AG08395 (cell line): ENCODE results near the gene METRNL.
"Not testable (repeated sequence)": the region's sequence is repeated elsewhere in the genome, so short reads cannot be mapped to it uniquely, and the experiment has no call there.

Experiments
- DNase-seq: peaks from one replicate; pipeline ENCODE4 v3.0.0; 2012; ENCODE audit warnings: mixed read lengths, low spot score

Gene METRNL

GRCh38 chr17:83123896-83124801 is 44.7 kb downstream of the METRNL start:
- no peak for DNase-seq

GRCh38 chr17:83124871-83125514 is 45.6 kb downstream of the METRNL start:
- no peak for DNase-seq

- peak; percentile 88 for DNase-seq
Measured at GRCh38 chr17:83125515-83126274, 46.3 kb downstream of the METRNL start.

- no peak for DNase-seq
Measured at GRCh38 chr17:83126275-83126811, 46.9 kb downstream of the METRNL start.

DNA sequence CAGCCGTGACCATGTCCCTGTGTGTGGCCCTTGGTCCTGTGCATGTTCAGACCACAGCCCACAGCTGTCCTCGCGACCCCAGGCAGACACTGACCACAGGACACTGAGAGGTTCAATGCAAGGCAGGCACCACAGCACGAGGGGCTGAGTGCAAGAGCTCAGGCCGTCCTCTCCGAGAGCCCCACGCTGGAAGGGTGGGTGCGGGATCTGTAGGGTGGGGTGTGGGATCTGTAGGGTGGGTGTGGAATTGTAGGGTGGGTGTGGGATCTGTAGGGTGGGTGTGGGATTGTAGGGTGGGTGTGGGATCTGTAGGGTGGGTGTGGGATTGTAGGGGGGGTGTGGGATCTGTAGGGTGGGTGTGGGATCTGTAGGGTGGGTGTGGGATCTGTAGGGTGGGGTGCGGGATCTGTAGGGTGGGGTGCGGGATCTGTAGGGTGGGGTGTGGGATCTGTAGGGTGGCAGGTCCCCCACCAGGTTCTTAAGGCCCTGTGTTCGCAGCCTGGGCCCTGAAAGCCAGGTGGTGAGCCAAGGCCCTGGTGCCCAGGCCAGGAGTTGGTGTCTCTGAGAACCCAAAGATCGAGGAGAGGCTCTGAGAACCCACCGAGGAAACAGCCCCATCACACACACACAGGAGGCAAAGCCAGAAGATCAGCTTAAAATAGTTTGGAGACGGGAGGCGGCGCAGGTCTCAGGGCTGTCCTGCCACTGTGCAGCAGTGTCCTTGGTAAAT is 48.2 kb downstream of the METRNL start:
- DNase-seq = no peak

- no peak for DNase-seq
Measured at GRCh38 chr17:83128306-83129240, 49.2 kb downstream of the METRNL start.

DNA sequence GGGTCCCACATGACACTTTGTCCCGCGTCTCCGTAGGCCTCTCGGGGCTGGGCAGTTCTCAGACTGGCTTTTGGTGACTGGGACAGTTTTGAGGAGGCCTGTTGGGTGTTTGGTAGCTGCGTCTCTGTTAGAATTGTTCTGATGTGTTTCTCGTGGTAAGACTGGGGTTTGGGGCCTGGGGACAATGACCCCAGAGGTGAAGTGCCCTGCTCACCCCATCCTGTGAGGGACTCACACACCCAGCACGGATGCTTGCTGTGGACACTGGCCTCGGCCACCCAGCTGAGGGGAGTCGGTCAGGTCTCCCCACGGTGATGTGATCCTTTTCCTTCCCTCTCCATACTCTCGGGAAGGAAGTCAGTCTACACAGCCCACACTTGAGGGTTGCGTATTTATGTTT is 50.3 kb downstream of the METRNL start:
- DNase-seq = no peak

DNA sequence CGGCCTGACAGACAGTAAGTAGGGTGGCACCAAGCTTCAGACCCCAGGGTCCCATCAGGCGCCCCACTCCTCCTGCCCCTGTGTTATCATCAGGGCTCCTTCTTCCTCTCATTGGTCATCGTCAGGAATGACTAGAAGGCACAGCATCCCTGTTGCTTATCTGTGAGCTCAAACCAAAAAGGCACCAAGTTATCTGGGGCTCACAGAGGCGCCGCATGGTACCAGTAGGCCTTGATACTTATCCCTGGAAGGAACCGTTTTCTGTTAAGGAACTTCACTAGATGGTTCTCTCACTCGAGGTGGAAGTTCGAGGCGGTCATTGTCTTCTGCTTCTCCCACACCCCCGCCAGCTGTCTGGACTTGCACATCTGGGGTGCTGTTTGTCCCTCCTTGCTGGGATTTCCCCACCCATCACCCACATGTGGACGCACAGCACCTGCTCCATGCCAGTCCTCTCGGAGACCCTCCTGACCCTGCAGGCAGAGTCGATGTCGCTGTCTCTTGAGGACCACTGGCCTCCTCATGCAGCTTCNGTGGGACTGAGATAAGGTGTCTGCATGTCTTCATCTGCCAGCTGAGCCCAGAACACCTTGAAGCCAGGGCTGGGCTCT is 52.1 kb downstream of the METRNL start:
- DNase-seq = no peak

- no peak for DNase-seq
Measured at GRCh38 chr17:83132251-83133081, 53.1 kb downstream of the METRNL start.

DNA sequence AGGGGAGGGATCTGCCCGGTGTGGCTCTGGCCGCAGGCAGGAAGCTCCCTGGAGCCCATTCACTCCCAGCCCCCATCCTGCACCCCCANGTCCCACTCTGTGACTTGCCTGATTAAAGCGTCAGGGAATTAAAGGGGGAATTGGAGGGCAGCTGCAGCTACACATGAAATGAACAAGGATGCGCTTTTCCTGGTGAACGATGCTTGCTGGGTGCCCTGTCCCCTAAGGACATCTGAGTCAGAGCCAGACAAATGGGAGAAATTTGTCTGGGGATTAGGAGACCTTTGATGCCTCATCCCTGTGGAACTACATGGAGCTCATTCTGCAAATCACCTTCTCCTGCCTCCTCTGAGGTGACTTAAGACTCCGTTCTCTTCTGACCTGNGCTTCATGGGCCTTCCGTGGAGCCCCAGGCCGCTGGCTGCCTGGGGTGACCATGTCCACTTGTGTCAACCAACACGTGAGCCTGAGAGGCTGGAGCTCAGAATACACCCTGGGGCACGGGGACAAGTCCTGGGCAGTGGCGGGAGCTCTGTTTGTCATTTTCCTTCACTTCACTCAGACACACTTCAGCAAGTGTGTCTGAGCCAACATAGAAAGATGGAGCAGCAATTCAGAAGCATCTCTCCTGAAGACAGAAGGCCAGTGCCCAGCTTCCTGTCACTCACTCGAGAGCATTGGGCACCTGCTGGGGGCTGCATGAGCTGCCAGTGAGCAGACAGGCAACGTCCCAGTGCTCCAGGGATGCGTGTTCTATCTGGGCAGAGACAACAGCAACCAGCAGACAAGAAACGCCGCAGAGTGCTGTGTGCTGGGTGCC is 54.1 kb downstream of the METRNL start:
- no peak for DNase-seq

DNA sequence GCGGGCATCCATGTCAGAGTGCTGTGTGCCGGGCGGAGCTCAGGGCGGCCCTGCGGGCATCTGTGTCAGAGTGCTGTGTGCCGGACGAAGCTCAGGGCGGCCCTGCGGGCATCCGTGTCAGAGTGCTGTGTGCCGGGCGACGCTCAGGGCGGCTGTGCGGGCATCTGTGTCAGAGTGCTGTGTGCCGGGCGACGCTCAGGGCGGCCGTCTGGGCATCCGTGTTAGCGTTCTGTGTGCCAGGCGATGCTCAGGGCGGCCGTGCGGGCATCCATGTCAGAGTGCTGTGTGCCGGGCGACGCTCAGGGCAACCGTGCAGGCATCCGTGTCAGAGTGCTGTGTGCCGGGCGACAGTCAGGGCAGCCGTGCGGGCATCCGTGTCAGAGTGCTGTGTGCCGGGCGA is 55.0 kb downstream of the METRNL start:
- not testable (repeated sequence) for DNase-seq

DNA sequence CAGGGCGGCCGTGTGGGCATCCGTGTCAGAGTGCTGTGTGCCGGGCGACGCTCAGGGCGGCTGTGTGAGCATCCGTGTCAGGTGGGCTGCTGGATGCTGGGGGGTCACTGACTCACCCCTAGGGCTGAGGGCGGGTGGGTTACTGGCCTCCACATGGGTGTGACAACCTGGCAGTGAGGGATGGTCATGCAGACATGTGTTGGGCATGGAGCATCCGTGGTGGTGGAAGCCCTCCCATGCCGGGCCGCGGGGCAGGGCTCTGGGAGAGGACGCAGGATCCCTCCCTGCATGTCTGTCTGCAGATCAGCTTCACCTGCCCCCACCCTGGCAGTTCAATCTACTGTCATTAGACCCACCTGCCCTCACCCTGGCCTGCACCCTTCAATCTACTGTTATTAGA is 56.3 kb downstream of the METRNL start:
- DNase-seq = no peak

DNA sequence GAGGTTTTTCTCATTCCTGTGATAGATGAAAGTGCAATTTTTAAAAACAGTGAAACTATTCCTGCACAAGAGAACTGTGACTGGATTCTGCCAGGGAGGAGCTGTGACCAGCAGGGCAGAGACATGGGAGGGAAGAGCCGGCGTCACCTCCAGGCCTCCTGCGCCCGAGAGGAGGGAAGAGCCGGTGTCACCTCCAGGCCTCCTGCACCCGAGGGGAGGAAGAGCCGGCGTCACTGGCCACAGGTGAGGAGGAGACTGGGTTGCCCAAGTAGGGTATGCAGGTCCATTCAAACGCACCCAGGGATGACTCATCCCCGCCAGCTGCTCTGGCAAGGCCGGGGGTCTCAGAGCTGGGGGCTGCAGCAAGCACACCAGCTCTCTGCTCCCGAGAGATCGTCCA is 56.7 kb downstream of the METRNL start:
- DNase-seq = no peak

- no peak for DNase-seq
Measured at GRCh38 chr17:83136931-83137330, 57.5 kb downstream of the METRNL start.

- no peak for DNase-seq
Measured at GRCh38 chr17:83137523-83137922, 58.1 kb downstream of the METRNL start.

DNA sequence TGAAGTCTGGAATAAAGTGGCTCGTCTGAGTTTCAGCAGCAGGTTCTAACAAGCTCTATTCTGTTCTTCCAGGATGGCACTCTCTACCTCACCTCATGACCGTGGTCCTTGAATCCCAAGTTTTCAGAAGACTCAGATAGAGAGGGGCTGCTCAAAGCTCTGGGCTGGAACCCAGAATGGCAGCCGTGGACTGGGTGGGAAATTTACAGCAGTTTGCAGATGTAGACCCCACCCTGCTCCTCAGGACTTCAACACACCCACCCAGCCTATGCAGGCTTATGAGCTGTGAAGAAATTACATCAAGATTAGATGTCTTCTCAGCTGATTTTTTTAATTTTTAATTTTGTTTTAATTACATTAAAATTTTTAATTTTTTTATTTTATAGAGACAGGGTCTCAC is 59.4 kb downstream of the METRNL start:
- DNase-seq = no peak

DNA sequence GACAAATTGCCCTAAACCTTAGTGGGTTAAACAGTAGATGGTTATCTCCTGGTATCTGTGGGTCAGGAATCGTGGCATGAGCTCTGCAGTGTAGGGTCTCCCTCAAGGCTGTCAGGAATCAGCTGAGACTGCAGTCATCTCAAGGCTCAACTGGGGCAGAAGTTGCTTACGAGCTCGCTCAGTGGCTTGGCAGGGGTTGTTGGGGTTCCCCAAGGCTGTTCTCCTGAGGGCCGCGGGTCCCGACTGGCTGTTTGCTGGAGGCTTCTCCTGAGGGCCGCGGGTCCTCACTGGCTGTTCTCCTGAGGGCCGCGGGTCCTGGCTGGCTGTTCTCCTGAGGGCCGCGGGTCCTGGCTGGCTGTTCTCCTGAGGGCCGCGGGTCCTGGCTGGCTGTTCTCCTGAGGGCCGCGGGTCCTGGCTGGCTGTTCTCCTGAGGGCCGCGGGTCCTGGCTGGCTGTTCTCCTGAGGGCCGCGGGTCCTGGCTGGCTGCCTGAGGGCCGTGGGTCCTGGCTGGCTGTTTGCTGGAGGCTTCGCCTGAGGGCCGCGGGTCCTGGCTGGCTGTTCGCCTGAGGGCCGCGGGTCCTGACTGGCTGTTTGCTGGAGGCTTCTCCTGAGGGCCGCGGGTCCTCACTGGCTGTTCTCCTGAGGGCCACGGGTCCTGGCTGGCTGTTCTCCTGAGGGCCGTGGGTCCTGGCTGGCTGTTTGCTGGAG is 60.3 kb downstream of the METRNL start:
- DNase-seq = not testable (repeated sequence)

GRCh38 chr17:83140249-83140566 is 60.8 kb downstream of the METRNL start:
- DNase-seq = not testable (repeated sequence)
